ENCODE results near the gene NKTR. TPM values are rescaled to one million over a fixed set of nuclear protein-coding genes. Genes with fewer than 3 reads are reported as not detected.

Gene NKTR
- total RNA-seq, 1 donor from 2014 or later = 73.7 TPM

- Mint-ChIP-seq H3K9me3 (ENCODE audit: unreplicated experiment) (no peaks in the 10 kb centered on the region), H3K4me3 (ENCODE audit: unreplicated experiment) (no peak overlapping the region), H3K27me3 (ENCODE audit: unreplicated experiment) (peaks cover 12% of the 10 kb centered on the region), H3K4me1 (ENCODE audit: unreplicated experiment) (no peaks in the 10 kb centered on the region), H3K36me3 (ENCODE audit: unreplicated experiment) (no peaks in the 10 kb centered on the region), H3K27ac (ENCODE audit: unreplicated experiment) (no peak overlapping the region)
- DNase-seq (ENCODE audit: extremely low spot score, unreplicated experiment) = no peak
- TF ChIP-seq CTCF (IDR thresholded peaks at IDR 0.05) = no peak
Observed at GRCh38 chr3:42694366-42694765, 93.9 kb downstream of the NKTR start.

- Mint-ChIP-seq H3K4me1 (ENCODE audit: unreplicated experiment) (no peaks in the 10 kb centered on the region), H3K27me3 (ENCODE audit: unreplicated experiment) (no peaks in the 10 kb centered on the region), H3K4me3 (ENCODE audit: unreplicated experiment) (no peak overlapping the region), H3K9me3 (ENCODE audit: unreplicated experiment) (no peaks in the 10 kb centered on the region), H3K36me3 (ENCODE audit: unreplicated experiment) (no peaks in the 10 kb centered on the region), H3K27ac (ENCODE audit: unreplicated experiment) (no peak overlapping the region)
- no peak for TF ChIP-seq CTCF (IDR thresholded peaks at IDR 0.05)
- peak; percentile 79 for DNase-seq (ENCODE audit: extremely low spot score, unreplicated experiment)
Observed at GRCh38 chr3:42696356-42697288, 96.1 kb downstream of the NKTR start.

DNA sequence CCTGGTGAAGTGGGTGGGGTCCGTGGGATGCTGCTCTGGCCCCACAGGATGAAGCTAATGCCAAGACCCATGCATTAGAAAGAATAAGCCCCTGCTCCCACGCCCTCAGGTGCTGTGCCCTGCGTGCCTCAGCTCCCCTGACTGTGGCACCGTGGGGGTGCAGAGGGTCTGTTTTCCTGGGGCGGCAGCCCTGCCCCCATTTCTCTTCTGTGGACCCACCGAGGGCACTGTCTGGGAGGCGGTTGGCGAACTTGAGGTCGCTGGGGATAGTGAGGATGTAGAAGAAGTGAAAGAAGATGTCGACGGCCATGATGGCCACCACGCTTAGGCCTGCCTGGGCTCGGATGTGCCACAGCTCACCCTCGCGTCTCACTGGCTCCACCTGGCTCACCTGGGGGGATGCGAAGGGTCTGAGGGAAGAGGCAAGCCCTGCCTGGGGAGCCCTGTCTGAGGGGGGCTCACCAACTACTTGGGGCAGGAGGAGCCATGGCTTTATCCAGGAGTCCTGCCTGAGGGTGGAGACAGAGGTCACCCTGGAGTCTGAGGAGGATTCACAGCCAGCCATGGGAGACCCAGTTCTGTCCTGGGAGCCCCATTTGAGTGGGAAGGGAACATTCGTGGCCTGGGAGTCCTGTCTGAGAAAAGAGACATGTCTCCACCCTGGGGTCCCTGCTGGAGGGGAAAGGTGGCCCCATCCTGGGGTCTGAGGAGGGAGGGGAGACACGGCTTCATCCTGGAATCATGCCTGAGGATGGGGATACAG is 97.0 kb downstream of the NKTR start:
- Mint-ChIP-seq H3K36me3 (ENCODE audit: unreplicated experiment) (no peaks in the 10 kb centered on the region), H3K27me3 (ENCODE audit: unreplicated experiment) (no peaks in the 10 kb centered on the region), H3K9me3 (ENCODE audit: unreplicated experiment) (no peaks in the 10 kb centered on the region), H3K27ac (ENCODE audit: unreplicated experiment) (no peak overlapping the region), H3K4me1 (ENCODE audit: unreplicated experiment) (no peaks in the 10 kb centered on the region), H3K4me3 (ENCODE audit: unreplicated experiment) (no peak overlapping the region)
- peak; percentile 78 for DNase-seq (ENCODE audit: extremely low spot score, unreplicated experiment)
- TF ChIP-seq CTCF (IDR thresholded peaks at IDR 0.05) = no peak

Other genes with a start within 250 kb of the NKTR start
- gene LYZL4, start 190.1 kb upstream of the NKTR start, total RNA-seq = not detected in 2 replicates
- 8.9 and 9.2 TPM in 2 replicates for gene VIPR1, start 98.0 kb upstream of the NKTR start, total RNA-seq
- 56.2 and 58.4 TPM in 2 replicates for gene SEC22C, start 18.7 kb upstream of the NKTR start, total RNA-seq
- 16.5 and 17.2 TPM in 2 replicates for gene SS18L2, start 9.8 kb upstream of the NKTR start, total RNA-seq
- gene ZBTB47, start 53.0 kb downstream of the NKTR start, total RNA-seq = 26.7 and 29.2 TPM in 2 replicates
- gene KLHL40, start 84.9 kb downstream of the NKTR start, total RNA-seq = not detected in 2 replicates
- not detected in 2 replicates for gene HHATL, start 102.1 kb downstream of the NKTR start, total RNA-seq
- 0.30 TPM in 1 of 2 replicates, not detected in the other for gene CCDC13, start 172.6 kb downstream of the NKTR start, total RNA-seq
- 63.8 and 66.1 TPM in 2 replicates for gene HIGD1A, start 203.8 kb downstream of the NKTR start, total RNA-seq
- 0.19 and 0.24 TPM in 2 replicates for gene ACKR2, start 208.8 kb downstream of the NKTR start, total RNA-seq